Measurements from ENCODE around the gene SEPTIN5. TPM values are rescaled to one million over a fixed set of nuclear protein-coding genes. Genes with fewer than 3 reads are reported as not detected.

The SEPTIN5 gene
- total RNA-seq, 1 experiment from 2014 or later, result 50.4 TPM

DNA sequence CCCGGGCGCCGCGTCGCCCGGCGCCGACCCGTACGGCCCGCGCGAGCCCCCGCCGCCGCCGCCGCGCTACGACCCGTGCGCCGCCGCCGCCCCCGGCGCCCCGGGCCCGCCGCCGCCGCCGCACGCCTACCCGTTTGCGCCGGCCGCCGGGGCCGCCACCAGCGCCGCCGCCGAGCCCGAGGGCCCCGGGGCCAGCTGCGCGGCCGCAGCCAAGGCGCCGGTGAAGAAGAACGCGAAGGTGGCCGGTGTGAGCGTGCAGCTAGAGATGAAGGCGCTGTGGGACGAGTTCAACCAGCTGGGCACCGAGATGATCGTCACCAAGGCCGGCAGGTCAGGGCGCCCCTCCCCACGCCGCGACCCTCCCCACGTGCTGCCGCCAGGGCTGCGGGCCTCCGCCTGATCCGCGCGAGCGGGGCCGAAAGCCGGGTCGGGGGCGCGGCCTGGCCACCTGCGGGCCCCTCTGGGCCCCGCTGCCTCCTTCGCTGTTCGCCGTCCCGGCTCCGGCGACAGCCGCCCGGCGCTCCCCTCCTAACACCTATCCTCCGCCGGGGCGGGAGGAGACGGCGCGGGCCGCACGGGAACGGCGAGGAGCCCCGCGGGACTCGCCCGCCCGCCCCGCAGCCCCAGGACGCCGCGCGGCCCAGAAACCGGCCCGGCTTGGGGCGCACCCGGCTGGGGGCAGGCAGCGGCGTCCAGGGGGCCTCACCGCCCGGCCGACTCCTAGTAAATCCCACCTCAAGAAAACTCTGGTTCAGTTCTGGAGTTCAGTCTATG lies 46.8 kb downstream of the SEPTIN5 start:
- BruUV-seq (replicated peaks), result no TSS peak
- CTCF ChIA-PET, result no interaction called here
- TF ChIP-seq EZH2 (IDR thresholded peaks at IDR 0.05; ENCODE audit: borderline replicate concordance, low read depth, low read length, poor library complexity, severe bottlenecking), result no peak
- TF ChIP-seq, protein P1, sequence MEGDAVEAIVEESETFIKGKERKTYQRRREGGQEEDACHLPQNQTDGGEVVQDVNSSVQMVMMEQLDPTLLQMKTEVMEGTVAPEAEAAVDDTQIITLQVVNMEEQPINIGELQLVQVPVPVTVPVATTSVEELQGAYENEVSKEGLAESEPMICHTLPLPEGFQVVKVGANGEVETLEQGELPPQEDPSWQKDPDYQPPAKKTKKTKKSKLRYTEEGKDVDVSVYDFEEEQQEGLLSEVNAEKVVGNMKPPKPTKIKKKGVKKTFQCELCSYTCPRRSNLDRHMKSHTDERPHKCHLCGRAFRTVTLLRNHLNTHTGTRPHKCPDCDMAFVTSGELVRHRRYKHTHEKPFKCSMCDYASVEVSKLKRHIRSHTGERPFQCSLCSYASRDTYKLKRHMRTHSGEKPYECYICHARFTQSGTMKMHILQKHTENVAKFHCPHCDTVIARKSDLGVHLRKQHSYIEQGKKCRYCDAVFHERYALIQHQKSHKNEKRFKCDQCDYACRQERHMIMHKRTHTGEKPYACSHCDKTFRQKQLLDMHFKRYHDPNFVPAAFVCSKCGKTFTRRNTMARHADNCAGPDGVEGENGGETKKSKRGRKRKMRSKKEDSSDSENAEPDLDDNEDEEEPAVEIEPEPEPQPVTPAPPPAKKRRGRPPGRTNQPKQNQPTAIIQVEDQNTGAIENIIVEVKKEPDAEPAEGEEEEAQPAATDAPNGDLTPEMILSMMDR (conservative IDR thresholded peaks at IDR 0.05; ENCODE audit: low read depth, low read length), result no peak

DNA sequence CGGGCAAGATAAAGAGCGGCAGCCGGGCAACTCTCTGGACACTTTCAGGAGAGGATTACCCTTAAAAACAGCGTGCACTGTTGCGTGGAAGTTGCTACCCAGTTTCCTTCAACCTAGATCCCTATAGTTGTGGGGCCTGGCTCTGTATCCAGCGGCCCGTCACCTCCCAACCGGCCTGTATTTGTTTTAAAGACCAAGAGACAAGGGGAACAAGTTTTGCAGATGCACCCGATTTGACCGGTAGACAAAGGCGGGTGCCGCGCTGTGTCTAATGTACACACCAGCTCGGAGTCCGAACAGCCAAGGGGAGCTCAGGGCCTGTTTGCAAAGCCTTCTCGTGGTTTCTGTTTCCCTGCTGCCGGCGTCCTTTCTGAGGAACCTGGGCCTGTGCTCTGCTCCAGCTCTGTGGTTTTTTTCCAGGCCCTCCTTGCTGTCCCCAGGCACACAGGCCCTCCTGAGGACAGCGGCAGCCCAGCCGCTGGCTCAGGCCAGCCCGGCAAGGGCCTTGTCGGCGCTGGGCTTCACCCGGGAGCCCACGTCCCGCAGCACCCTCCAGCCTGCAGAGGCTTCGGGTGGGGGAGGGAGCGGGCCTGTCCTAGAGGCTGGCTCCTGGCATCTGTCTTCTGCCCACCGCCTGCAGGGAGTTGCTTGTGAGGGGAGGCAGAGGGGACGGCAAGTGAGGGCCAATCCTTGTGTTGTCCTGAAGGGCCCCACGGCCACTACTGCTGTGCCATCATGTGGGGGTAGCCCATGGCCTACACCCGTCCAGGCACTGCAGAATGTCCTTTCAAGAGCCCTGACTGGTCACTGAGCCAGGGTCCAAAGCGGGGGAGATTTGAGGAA lies 47.6 kb downstream of the SEPTIN5 start:
- no peak for DNase-seq (ENCODE audit: low spot score)
- no peak for TF ChIP-seq EZH2 (IDR thresholded peaks at IDR 0.05; ENCODE audit: borderline replicate concordance, low read depth, low read length, poor library complexity, severe bottlenecking)
- TF ChIP-seq, protein P1 (conservative IDR thresholded peaks at IDR 0.05; ENCODE audit: low read depth, low read length), result no peak

More for the DNA sequence above, 46.8 kb downstream of the SEPTIN5 start:
- intact Hi-C loops (cut with micrococcal nuclease; ENCODE audit: unreplicated experiment), result no loop called here
- no peak for DNase-seq (ENCODE audit: low spot score)
- no peak overlapping the region for H3K27ac ChIP-seq (ENCODE audit: low read depth, low read length, poor library complexity, severe bottlenecking)
- POLR2A ChIA-PET (ENCODE audit: low non-redundant PET), result no interaction called here
- no peaks in the 10 kb centered on the region for H3K9me3 ChIP-seq (ENCODE audit: low read depth, low read length, poor library complexity, severe bottlenecking)
- peak overlapping the region; percentile 31 for H3K4me3 ChIP-seq (ENCODE audit: low read depth, low read length, poor library complexity, severe bottlenecking)
- H3K4me1 ChIP-seq (ENCODE audit: insufficient read depth, low read length, poor library complexity, severe bottlenecking), result peaks cover 14% of the 10 kb centered on the region
- peaks cover 45% of the 10 kb centered on the region for H3K27me3 ChIP-seq (replicated peaks; ENCODE audit: insufficient read depth, low read depth, low read length, poor library complexity)
- no peaks in the 10 kb centered on the region for H3K36me3 ChIP-seq (ENCODE audit: insufficient read depth, low read length, poor library complexity, severe bottlenecking)

DNA sequence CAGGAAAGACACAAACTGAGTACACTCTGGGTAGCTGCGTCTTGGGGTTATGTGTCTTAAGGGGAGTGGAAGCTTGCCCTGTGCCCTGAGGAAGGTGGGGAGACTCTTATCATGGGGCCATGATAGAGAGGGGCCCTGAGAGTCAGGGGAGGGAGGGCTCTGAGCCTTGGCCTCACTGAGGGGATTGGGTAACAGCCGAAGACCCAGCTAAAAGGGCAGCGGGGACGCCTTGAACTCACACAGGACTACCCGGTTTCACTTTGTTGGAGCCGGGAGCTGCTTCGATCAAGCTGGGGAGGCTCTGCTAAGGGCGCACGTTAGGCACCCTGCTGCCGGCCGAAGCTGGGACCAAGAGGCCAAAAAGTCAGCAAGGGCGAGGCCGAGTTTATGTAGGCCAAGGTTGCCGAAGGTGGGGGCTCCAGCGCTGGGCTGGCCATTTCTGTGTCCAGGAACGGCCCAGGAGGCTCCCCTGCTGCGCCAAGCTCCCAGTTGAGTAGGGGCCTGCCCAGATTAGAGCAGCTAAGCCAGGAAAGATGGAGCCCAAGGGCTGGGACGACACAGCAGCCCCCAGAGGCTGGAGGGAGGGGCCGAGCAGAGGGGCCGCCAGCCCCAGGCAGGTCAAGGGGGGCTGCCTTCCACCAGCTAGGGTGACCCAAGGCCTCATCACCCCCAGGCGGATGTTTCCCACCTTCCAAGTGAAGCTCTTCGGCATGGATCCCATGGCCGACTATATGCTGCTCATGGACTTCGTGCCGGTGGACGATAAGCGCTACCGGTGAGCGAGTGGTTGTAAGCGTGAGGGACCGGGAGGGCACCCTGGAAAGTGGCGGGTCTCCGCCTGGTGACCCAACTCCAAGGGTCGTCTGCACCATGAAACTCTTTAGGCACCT lies 48.5 kb downstream of the SEPTIN5 start:
- Histone ChIP-seq H3K4me1 (ENCODE audit: insufficient read depth, low read length, poor library complexity, severe bottlenecking) (peaks cover 4% of the 10 kb centered on the region), H3K9me3 (ENCODE audit: low read depth, low read length, poor library complexity, severe bottlenecking) (no peaks in the 10 kb centered on the region), H3K27me3 (replicated peaks; ENCODE audit: insufficient read depth, low read depth, low read length, poor library complexity) (peaks cover 45% of the 10 kb centered on the region), H3K27ac (ENCODE audit: low read depth, low read length, poor library complexity, severe bottlenecking) (no peak overlapping the region), H3K36me3 (ENCODE audit: insufficient read depth, low read length, poor library complexity, severe bottlenecking) (no peaks in the 10 kb centered on the region), H3K4me3 (ENCODE audit: low read depth, low read length, poor library complexity, severe bottlenecking) (no peak overlapping the region)
- CTCF ChIA-PET, result no interaction called here
- TF ChIP-seq EZH2 (IDR thresholded peaks at IDR 0.05; ENCODE audit: borderline replicate concordance, low read depth, low read length, poor library complexity, severe bottlenecking), result no peak
- TF ChIP-seq, protein P1 (conservative IDR thresholded peaks at IDR 0.05; ENCODE audit: low read depth, low read length), result no peak
- no TSS peak for BruUV-seq (replicated peaks)
- no peak for DNase-seq (ENCODE audit: low spot score)
- POLR2A ChIA-PET (ENCODE audit: low non-redundant PET), result no interaction called here
- intact Hi-C loops (cut with micrococcal nuclease; ENCODE audit: unreplicated experiment), result no loop called here

More for the DNA sequence above, 47.6 kb downstream of the SEPTIN5 start:
- no peak overlapping the region for H3K27ac ChIP-seq (ENCODE audit: low read depth, low read length, poor library complexity, severe bottlenecking)
- no TSS peak for BruUV-seq (replicated peaks)
- no peak overlapping the region for H3K4me3 ChIP-seq (ENCODE audit: low read depth, low read length, poor library complexity, severe bottlenecking)
- peaks cover 6% of the 10 kb centered on the region for H3K4me1 ChIP-seq (ENCODE audit: insufficient read depth, low read length, poor library complexity, severe bottlenecking)
- CTCF ChIA-PET, result no interaction called here
- intact Hi-C loops (cut with micrococcal nuclease; ENCODE audit: unreplicated experiment), result no loop called here
- peaks cover 45% of the 10 kb centered on the region for H3K27me3 ChIP-seq (replicated peaks; ENCODE audit: insufficient read depth, low read depth, low read length, poor library complexity)
- H3K9me3 ChIP-seq (ENCODE audit: low read depth, low read length, poor library complexity, severe bottlenecking), result no peaks in the 10 kb centered on the region
- no peaks in the 10 kb centered on the region for H3K36me3 ChIP-seq (ENCODE audit: insufficient read depth, low read length, poor library complexity, severe bottlenecking)
- POLR2A ChIA-PET (ENCODE audit: low non-redundant PET), result no interaction called here

Data from A673 (cell line).